ENCODE results near the gene MAP6. TPM values are rescaled to one million over a fixed set of nuclear protein-coding genes. Genes with fewer than 3 reads are reported as not detected.

Gene MAP6
- polyA plus RNA-seq, 1 donor, result 10.7 TPM

DNA sequence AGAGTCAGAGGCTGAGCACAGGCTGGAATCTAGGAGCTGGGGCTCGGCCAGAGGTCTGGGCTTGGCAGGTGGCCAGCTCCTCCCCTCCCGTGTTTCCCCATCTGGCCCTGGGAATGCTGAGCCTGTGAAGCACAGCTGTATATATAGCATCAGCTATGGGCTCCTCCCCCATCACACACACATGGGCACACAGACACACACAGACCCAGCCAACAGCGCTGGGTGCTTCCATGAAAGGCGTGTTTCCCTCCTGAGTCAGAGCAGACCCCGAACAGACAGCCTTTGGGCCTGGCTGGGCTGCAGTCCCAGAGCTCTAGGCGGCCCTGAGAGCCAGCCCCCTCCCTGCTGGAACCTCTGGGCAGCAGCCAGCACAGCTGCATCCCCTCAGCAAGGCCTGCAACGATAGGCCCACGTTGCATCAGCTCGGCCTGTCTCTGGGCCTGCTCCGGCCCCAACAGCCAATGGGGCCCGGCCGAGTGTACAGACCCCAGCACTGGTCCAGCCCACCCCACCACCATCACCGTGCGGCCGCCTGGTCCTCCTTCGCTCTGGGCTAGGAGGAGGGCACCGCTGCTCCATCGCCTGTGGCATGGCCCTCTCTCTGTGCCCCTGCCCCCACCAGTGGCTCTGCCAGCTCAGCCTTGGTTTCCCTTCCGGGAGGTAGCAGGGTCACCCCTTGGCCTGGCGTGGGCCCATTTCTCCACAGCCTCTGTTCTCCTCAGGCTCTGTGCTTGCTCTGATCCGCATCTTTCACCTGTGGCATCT is 114.4 kb downstream of the MAP6 start:
- peak; percentile 98 for DNase-seq (ENCODE audit: low read depth)

DNA sequence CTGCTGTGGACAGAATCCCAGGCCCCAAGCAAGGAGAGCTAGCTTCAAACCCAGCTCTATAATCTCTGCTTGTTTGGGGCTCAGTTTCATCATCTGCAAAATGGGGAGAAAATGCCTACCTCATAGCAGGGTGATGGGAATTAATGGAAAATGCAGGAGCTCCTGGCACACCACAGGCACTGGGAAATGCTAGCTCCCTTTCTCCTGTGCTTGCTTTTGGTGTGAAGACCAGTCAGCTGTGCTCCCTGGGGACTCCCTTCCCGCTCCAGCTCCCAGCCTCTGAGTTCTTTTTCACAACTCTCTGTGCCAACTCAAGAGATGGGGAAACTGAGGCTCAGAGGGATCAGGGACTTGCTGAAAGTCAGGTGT is 115.0 kb downstream of the MAP6 start:
- DNase-seq (ENCODE audit: low read depth), result no peak

DNA sequence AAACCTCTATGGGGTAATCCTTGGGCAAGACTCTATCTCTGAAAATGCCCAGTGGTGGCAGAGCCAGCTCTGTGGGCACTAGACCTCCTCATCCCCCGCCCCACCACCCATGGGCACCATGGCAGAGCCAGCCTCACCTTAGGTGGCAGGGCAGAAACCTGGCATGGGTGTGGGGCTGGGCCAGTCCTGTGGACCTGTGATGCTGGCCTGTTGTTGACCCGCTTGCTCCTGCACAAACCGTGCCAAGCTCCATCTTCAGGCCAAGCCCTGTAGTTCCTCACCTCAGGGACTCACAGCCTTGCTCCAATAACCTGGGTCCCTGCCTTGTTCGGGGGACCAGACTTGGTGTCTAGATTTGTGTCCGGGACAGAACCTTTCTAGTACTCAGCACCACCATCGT is 115.7 kb downstream of the MAP6 start:
- no peak for DNase-seq (ENCODE audit: low read depth)

DNA sequence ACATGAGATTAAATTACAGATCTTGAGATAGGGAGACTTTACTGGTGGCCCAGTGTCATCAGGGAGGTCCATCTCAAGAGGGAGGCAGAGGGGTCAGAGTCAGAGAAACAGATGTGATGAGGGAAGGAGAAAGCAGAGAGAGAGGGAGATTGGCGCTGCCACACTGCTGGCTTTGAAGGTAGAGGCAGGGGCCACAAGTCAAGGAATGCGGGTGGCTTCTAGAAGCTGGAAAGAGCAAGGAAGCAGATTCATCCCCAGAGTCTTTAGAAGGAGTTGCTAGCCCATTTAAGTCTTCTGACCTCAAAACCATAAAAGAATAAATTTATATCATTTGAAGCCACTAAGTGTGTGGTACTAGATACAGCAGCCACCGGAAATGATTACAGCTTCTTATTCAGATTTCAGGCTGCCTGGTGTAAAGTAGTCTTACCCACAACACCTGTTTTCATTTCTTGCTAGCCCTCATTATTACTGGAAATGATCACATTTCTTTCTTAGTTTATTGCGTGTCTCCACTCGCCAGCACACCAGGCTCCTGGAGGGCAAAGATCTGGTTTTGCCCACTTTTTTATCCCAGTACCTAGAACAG is 119.4 kb downstream of the MAP6 start:
- no peak for DNase-seq (ENCODE audit: low read depth)

DNA sequence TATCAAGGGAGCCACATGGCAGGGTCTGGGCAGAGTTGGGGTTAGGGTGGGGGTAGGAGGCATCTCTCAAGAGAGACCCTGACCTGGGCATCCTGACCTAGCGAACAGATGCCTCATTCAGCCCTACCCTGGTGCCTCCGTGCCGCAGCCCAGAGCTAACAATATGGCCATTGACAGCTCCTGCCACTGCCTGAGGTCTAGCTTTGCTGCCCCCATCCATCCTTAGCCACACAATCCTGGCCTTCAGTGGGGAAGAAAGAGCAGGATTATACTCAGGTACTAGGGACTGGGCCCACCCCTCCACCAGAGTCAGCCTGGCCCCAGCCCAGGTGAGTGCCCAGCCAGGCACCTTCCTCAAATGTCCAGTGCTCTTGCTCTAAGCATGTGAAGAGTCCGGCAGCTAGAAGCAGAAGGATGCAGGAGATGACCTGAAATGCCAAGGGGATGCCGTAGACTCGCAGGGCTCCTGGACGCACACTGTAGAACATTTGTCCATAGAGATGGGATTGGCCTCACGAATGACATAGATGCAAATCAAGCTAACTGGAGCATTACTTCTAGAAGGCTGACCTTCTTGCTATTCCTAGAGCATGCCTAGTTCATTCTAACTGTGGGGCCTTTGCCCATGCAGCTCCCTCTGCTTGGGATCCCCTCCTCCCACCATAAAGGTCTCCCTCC is 120.1 kb downstream of the MAP6 start:
- no peak for DNase-seq (ENCODE audit: low read depth)

DNA sequence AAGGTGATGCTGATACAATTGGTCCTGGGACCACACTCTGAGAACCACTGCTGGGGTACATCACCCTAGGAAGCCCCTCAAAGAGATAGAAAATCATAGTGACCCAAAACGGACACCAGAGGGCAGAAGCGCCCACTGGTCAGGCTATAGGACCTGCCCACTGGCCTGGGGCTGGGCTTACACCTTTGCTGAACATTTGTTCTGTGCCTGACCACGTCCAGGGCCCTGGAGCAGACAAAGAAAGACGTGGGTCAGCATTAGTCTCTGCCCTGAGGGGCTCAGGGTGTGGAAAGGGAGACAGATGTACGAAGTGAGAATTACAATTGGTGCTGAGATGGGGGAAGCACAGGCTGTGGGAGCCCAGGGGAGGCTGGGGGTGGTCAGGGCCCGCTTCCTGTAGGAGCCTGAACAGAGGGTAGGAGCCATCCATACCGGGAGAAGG is 121.2 kb downstream of the MAP6 start:
- no peak for DNase-seq (ENCODE audit: low read depth)

DNA sequence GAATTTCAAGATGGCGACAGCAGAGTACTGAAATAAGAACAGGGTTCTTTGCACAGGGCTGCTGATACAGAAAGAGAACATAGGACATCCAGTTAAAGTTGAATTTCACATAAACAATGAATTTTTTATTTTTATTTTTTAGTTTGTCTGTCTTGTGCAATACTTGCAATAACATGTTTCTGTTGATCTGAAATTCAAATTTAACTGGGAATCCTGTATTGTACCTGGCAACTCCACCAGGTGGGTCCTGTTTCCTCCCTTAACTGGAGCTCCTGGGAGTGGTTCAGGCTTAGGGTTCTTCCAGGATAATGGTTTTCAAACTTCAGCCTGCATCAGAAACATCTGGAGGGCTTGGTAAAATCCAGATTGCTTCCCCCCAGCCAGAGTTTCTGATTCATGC is 121.7 kb downstream of the MAP6 start:
- DNase-seq (ENCODE audit: low read depth), result no peak

DNA sequence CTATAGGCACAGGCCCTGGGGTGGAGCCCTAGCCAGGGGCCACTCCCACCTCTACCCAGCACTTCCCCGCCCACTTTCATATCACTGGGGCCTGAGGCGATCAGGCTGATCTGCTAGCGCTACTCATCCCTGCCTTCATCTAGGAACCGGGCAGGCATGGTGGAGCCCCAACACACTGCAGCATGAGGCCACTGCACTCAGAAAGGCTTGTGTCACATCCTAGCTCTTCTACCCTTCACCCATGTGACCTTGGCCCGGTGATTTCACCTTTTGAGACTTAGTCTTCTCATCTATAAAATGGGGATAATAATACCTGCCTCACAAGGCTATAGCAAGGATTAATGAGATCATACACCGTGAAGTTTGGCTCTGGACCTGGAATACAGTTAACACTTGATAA is 125.0 kb downstream of the MAP6 start:
- no peak for DNase-seq (ENCODE audit: low read depth)

DNA sequence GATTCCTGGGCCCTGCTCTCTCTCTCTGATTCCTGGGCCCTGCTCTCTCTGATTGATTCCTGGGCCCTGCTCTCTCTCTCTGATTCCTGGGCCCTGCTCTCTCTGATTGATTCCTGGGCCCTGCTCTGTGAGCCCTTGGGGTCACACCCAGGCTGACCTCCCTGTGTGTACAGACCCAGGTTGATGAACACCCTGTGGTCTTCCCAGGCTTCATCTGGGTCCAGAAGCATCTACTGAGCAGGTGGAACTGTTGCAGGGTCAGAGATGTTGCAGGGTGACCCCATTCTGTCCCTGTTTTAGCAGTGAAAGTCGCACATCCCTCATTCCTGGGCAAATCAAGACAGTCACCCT is 126.8 kb downstream of the MAP6 start:
- DNase-seq (ENCODE audit: low read depth), result no peak

DNA sequence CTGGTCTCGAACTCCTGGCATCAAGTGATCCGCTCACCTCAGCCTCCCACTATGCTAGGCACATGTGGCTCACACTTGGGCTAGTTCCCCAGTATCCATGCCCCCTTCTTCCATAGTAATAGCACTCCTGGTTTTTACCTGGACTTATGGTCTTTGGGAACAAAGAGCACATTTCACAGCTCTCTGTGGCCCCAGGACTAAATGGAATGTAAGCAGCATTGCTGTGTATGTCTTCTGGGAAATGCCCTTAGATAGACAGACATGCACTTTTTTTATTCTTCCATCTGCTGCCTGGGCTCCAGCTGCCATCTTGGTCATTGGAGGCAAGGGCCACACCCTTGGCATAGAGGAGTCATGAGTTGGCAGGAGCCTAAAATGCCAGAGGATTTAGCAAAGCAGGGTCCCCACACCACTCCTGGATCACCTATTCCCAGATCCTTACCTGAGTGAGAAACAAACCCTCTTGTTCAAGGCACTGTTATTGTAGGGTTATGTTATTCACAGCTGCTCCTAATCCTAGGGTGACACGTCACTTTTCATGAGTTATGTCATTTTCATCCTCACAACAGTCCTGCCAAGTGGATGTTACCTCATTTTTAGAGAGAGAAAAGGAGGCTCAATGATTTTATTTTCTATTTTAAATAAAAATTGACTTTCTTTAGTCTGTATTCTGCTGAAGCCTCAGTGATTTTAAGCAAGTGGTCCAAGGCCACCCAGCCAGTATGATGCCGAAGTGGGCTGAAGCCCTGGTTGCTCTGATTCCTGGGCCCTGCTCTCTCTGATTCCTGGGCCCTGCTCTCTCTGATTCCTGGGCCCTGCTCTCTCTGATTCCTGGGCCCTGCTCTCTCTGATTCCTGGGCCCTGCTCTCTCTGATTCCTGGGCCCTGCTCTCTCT is 127.4 kb downstream of the MAP6 start:
- DNase-seq (ENCODE audit: low read depth), result no peak

DNA sequence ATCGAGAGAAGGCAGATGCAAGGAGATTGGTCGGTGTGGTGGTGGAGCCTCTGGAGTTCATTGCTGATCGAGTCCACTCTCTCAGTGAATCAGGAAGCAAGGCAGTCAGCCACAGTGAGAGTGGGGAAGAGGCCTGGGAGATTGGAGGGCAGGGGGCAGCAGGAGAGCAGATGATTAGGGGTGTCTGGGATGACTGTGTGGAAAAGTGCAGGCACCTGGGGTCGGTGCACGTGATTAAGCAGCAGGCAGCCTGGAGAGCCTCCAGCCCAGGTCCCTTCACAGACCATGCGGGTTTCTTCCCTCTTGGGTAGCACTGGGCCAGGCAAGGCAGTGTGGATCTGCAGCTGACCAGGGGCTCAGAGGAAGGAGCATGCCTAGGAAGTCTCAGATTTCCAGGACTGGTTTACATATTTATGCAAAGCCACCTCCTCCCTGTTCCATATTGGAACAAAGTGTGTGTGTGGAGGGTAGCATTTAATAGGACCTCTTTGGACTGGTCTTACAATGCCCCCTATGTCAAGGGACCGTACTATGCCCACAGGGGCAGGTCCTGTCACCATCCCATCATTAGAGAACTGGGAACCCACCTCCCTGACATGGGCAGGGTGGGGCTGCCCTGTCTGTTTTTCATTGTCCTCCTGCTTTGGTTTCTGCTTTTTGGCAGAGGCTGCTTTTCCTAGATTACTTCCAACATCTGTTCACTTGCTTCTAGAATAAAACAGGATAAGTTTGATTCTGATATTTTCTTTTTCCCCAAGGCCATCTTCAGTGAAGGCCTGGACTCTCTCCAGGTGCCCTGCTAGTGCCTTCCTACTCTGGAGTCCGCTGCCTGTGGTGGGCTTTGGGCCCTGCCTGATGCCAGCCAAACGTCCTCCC is 129.1 kb downstream of the MAP6 start:
- DNase-seq (ENCODE audit: low read depth), result no peak

DNA sequence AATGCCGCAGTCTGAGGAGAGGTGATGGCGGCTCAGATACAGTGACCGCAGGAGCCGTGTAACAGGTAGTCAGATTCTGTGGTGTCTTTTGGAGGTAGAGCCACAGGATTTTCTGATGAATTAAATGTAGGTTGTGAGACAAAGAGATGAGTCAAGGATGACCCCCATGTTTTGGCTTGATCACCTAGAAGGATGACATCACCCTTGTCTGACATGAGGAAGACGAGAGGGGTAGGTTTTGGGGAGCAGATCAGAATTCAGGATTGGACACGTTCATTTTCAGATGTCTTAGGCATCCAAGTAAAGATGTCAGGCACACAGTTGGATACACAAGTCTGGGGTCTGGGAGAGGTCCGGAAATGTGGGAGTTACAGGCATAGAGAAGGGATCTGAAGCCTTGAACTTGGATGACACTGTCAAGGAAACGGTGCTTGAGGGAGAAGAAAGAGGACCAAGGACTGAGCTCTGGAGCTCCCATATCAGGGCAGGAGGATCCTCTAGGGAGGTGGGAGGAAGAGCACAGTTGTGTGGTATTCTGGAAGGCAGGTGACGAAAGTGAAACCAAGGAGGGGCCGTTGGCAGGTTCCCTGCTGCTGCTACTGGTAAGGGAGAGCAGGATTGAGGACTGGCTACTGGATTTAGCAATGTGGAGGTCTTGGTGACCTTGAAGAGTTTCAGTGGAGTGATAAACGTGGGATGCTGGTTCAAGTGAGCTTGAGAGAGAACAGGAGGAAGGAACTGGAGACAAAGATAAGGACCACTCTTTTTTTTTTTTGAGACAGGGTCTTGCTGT is 130.5 kb downstream of the MAP6 start:
- DNase-seq (ENCODE audit: low read depth), result no peak

DNA sequence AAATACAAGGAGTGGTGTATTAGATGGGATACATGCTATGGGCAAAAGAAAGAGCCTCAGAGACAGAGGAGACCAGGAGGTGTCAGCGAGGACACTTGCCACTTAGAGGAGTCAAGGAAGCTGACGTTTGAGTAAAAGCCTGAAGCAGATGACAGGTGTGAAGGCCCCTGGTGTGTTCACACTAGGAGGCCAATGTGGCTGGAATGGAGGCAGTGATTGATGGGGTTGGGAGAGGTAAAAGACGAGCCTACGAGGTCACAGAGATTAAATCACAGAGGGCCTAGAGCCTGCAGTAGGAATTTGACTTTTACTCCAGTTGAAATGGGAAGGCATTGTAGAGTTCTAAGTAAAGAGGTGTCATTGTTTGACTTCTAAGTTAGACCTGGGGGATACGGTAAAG is 131.1 kb downstream of the MAP6 start:
- no peak for DNase-seq (ENCODE audit: low read depth)

Other genes with a start within 250 kb of the MAP6 start
- 5.7 TPM for gene KLHL35, start 235.8 kb downstream of the MAP6 start, polyA plus RNA-seq (ENCODE audit: insufficient read length)
- gene GDPD5, start 143.1 kb downstream of the MAP6 start, polyA plus RNA-seq (ENCODE audit: insufficient read length), result 24.7 TPM
- gene SERPINH1, start 106.8 kb downstream of the MAP6 start, polyA plus RNA-seq (ENCODE audit: insufficient read length), result 274 TPM
- gene MOGAT2, start 48.8 kb upstream of the MAP6 start, polyA plus RNA-seq (ENCODE audit: insufficient read length), result not detected
- 0.34 TPM for gene DGAT2, start 99.7 kb upstream of the MAP6 start, polyA plus RNA-seq (ENCODE audit: insufficient read length)
- 8.1 TPM for gene UVRAG, start 146.2 kb upstream of the MAP6 start, polyA plus RNA-seq (ENCODE audit: insufficient read length)

All from forelimb muscle (tissue), 1 donor.